IMR-90 (cell line): Measurements from ENCODE around the gene SSU72.
"Not testable (repeated sequence)": the region's sequence is repeated elsewhere in the genome, so short reads cannot be mapped to it uniquely, and the experiment has no call there.

Experiments
- BHLHE40 ChIP-seq: fragments of 150-350 bp; IDR thresholded peaks from 2 replicates; pipeline ENCODE4 v1.6.1; 2016; ENCODE audit warnings: mild to moderate bottlenecking, low read depth, low read length
- CEBPB ChIP-seq: IDR thresholded peaks from 2 replicates; pipeline ENCODE4 v1.6.1; 2012; ENCODE audit warnings: low read depth, low read length, improper control_type of control experiment
- MAFK ChIP-seq: IDR thresholded peaks from 2 replicates; pipeline ENCODE4 v1.6.1; 2012; ENCODE audit warnings: low read depth, low read length, improper control_type of control experiment
- MAZ ChIP-seq: IDR thresholded peaks from 2 replicates; pipeline ENCODE4 v1.6.1; 2012; ENCODE audit warnings: low read depth, mild to moderate bottlenecking, low read length, improper control_type of control experiment, moderate library complexity, borderline replicate concordance
- MXI1 ChIP-seq: IDR thresholded peaks from 2 replicates; pipeline ENCODE4 v1.6.1; 2012; ENCODE audit warnings: low read depth, mild to moderate bottlenecking, low read length, moderate library complexity, borderline replicate concordance
- POLR2A ChIP-seq: IDR thresholded peaks from 2 replicates; pipeline ENCODE4 v1.6.1; 2012; ENCODE audit warnings: mild to moderate bottlenecking, low read depth, low read length
- RAD21 ChIP-seq: IDR thresholded peaks from 2 replicates; pipeline ENCODE4 v1.6.1; 2012; ENCODE audit warnings: low read length, improper control_type of control experiment
- RCOR1 ChIP-seq: IDR thresholded peaks from 2 replicates; pipeline ENCODE4 v1.6.1; 2012; ENCODE audit warnings: mild to moderate bottlenecking, low read length, improper control_type of control experiment; ENCODE audit not compliant: insufficient replicate concordance
- SMC3 ChIP-seq: fragments of 150-350 bp; IDR thresholded peaks from 2 replicates; pipeline ENCODE4 v1.6.1; 2016; ENCODE audit warnings: low read depth, mild to moderate bottlenecking, antibody characterized with exemption, low read length, moderate library complexity
- TF ChIP-seq, protein P1 (sequence below): fragments of 150-350 bp; IDR thresholded peaks from 2 replicates; pipeline ENCODE4 v1.6.1; 2016; ENCODE audit warnings: low read depth, mild to moderate bottlenecking, low read length, moderate library complexity, borderline replicate concordance
- TF ChIP-seq, protein P2 (sequence below): conservative IDR thresholded peaks from 2 replicates; pipeline ENCODE4 v1.5.1; 2012; ENCODE audit warnings: mild to moderate bottlenecking, low read depth, low read length, improper control_type of control experiment
- TF ChIP-seq, protein P3 (sequence below): fragments of 150-350 bp; IDR thresholded peaks from 2 replicates; pipeline ENCODE4 v1.6.1; 2017; ENCODE audit warnings: mild to moderate bottlenecking, antibody characterized with exemption, low read length, low read depth

GRCh38 chr1:1533894-1534291 is 40.8 kb downstream of the SSU72 start:
- TF ChIP-seq, protein P1, sequence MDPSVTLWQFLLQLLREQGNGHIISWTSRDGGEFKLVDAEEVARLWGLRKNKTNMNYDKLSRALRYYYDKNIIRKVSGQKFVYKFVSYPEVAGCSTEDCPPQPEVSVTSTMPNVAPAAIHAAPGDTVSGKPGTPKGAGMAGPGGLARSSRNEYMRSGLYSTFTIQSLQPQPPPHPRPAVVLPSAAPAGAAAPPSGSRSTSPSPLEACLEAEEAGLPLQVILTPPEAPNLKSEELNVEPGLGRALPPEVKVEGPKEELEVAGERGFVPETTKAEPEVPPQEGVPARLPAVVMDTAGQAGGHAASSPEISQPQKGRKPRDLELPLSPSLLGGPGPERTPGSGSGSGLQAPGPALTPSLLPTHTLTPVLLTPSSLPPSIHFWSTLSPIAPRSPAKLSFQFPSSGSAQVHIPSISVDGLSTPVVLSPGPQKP = not testable (repeated sequence)
- TF ChIP-seq, protein P2, sequence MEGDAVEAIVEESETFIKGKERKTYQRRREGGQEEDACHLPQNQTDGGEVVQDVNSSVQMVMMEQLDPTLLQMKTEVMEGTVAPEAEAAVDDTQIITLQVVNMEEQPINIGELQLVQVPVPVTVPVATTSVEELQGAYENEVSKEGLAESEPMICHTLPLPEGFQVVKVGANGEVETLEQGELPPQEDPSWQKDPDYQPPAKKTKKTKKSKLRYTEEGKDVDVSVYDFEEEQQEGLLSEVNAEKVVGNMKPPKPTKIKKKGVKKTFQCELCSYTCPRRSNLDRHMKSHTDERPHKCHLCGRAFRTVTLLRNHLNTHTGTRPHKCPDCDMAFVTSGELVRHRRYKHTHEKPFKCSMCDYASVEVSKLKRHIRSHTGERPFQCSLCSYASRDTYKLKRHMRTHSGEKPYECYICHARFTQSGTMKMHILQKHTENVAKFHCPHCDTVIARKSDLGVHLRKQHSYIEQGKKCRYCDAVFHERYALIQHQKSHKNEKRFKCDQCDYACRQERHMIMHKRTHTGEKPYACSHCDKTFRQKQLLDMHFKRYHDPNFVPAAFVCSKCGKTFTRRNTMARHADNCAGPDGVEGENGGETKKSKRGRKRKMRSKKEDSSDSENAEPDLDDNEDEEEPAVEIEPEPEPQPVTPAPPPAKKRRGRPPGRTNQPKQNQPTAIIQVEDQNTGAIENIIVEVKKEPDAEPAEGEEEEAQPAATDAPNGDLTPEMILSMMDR = not testable (repeated sequence)
- not testable (repeated sequence) for TF ChIP-seq SMC3, POLR2A, MAFK, MXI1, RCOR1, BHLHE40, CEBPB, MAZ, RAD21
- TF ChIP-seq, protein P3, sequence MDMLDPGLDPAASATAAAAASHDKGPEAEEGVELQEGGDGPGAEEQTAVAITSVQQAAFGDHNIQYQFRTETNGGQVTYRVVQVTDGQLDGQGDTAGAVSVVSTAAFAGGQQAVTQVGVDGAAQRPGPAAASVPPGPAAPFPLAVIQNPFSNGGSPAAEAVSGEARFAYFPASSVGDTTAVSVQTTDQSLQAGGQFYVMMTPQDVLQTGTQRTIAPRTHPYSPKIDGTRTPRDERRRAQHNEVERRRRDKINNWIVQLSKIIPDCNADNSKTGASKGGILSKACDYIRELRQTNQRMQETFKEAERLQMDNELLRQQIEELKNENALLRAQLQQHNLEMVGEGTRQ = not testable (repeated sequence)
